GM23338 (cell line): ENCODE results near the gene PRAMEF12. TPM values are rescaled to one million over a fixed set of nuclear protein-coding genes. Genes with fewer than 3 reads are reported as not detected.

Experiments used
- ATAC-seq: fragments of 200-7000 bp; cut with Tn5 transposase; 3 replicates; pipeline ENCODE4 v1.9.1; 2020
- DNase-seq: peaks from one replicate; pipeline ENCODE4 v3.0.0-alpha.2; 2015; ENCODE audit warnings: low spot score
- H2AFZ ChIP-seq: fragments of 200-600 bp; sonication (generic); 2 replicates; pipeline ENCODE4 v1.8.0; 2016; ENCODE audit warnings: antibody characterized with exemption, mild to moderate bottlenecking, moderate library complexity
- H3F3A ChIP-seq: fragments of 200-600 bp; sonication (generic); replicated peaks from 2 replicates; pipeline ENCODE4 v1.8.0; 2017; ENCODE audit warnings: antibody characterized with exemption, mixed run types, low read depth
- H3K27ac ChIP-seq: fragments of 200-600 bp; sonication (generic); 2 replicates; pipeline ENCODE4 v1.6.1; 2016; ENCODE audit warnings: low read depth
- H3K27me3 ChIP-seq: fragments of 200-600 bp; sonication (generic); 2 replicates; pipeline ENCODE4 v1.8.0; 2016; ENCODE audit warnings: mild to moderate bottlenecking, mixed run types, moderate library complexity; ENCODE audit not compliant: insufficient read depth
- H3K36me3 ChIP-seq: fragments of 200-600 bp; sonication (generic); 2 replicates; pipeline ENCODE4 v1.8.0; 2016; ENCODE audit warnings: mild to moderate bottlenecking; ENCODE audit not compliant: insufficient read depth
- H3K4me1 ChIP-seq: fragments of 200-600 bp; sonication (generic); 2 replicates; pipeline ENCODE4 v1.8.0; 2016; ENCODE audit warnings: mild to moderate bottlenecking, moderate library complexity; ENCODE audit not compliant: insufficient read depth
- H3K4me2 ChIP-seq: fragments of 200-600 bp; sonication (generic); 2 replicates; pipeline ENCODE4 v1.7.1; 2017; ENCODE audit warnings: mixed run types
- H3K4me3 ChIP-seq: fragments of 200-600 bp; sonication (generic); 2 replicates; pipeline ENCODE4 v1.6.1; 2016; ENCODE audit warnings: mixed run types
- H3K79me2 ChIP-seq: fragments of 200-600 bp; sonication (generic); replicated peaks from 2 replicates; pipeline ENCODE4 v1.8.0; 2017; ENCODE audit warnings: mild to moderate bottlenecking; ENCODE audit not compliant: insufficient read depth
- H3K9me2 ChIP-seq: fragments of 200-600 bp; sonication (generic); 2 replicates; pipeline ENCODE4 v1.8.0; 2017; ENCODE audit not compliant: insufficient read depth
- H4K20me1 ChIP-seq: fragments of 200-600 bp; sonication (generic); replicated peaks from 2 replicates; pipeline ENCODE4 v1.8.0; 2017; ENCODE audit warnings: mild to moderate bottlenecking; ENCODE audit not compliant: insufficient read depth
- H3K27ac Mint-ChIP-seq: 2 replicates; pipeline ENCODE4 v1.8.0; 2020; ENCODE audit warnings: inconsistent platforms, mild to moderate bottlenecking, moderate library complexity, mixed read lengths
- H3K27me3 Mint-ChIP-seq: 3 replicates; pipeline ENCODE4 v1.8.0; 2022; ENCODE audit warnings: low read depth, mild to moderate bottlenecking, moderate library complexity, mixed read lengths, inconsistent platforms; ENCODE audit not compliant: insufficient read depth, poor library complexity
- H3K36me3 Mint-ChIP-seq: 3 replicates; pipeline ENCODE4 v1.8.0; 2021; ENCODE audit warnings: low read depth, mild to moderate bottlenecking, inconsistent platforms, moderate library complexity, mixed read lengths
- H3K4me1 Mint-ChIP-seq: 3 replicates; pipeline ENCODE4 v1.8.0; 2020; ENCODE audit warnings: mild to moderate bottlenecking, inconsistent platforms, mixed read lengths
- H3K4me3 Mint-ChIP-seq: 3 replicates; pipeline ENCODE4 v1.8.0; 2021; ENCODE audit warnings: moderate library complexity, mild to moderate bottlenecking, inconsistent platforms, mixed read lengths
- H3K9me3 Mint-ChIP-seq: 3 replicates; pipeline ENCODE4 v1.8.0; 2020; ENCODE audit warnings: moderate library complexity, mild to moderate bottlenecking, inconsistent platforms, mixed read lengths
- CREB1 ChIP-seq: fragments of 250-450 bp; sonication (Bioruptor Pico); IDR thresholded peaks from 2 replicates; pipeline ENCODE4 v1.5.0; 2020; ENCODE audit warnings: low read depth, mild to moderate bottlenecking, moderate library complexity
- EZH2 ChIP-seq: fragments of 200-600 bp; sonication (generic); IDR thresholded peaks from one replicate; pipeline ENCODE4 v1.8.0; 2017; ENCODE audit warnings: antibody characterized with exemption, mild to moderate bottlenecking, low read depth; ENCODE audit not compliant: unreplicated experiment
- EZH2phosphoT487 ChIP-seq: fragments of 200-600 bp; sonication (generic); IDR thresholded peaks from one replicate; pipeline ENCODE4 v1.8.1; 2018; ENCODE audit warnings: antibody characterized with exemption; ENCODE audit not compliant: unreplicated experiment
- JUNB ChIP-seq: IDR thresholded peaks from one replicate; pipeline ENCODE4 v1.6.1; 2016; ENCODE audit warnings: antibody characterized with exemption; ENCODE audit not compliant: unreplicated experiment
- NANOG ChIP-seq: IDR thresholded peaks from 2 replicates; pipeline ENCODE4 v1.6.1; 2016; ENCODE audit warnings: antibody characterized with exemption, borderline replicate concordance
- POLR2AphosphoS5 ChIP-seq: IDR thresholded peaks from 2 replicates; pipeline ENCODE4 v1.6.1; 2016; ENCODE audit warnings: antibody characterized with exemption, low read depth
- STAT1 ChIP-seq: IDR thresholded peaks from one replicate; pipeline ENCODE4 v1.6.1; 2016; ENCODE audit warnings: antibody characterized with exemption; ENCODE audit not compliant: unreplicated experiment
- ZNF114 ChIP-seq: fragments of 250-450 bp; sonication (Bioruptor Pico); IDR thresholded peaks from 2 replicates; pipeline ENCODE4 v1.5.0; 2020; ENCODE audit warnings: mild to moderate bottlenecking, moderate library complexity
- ZNF331 ChIP-seq: fragments of 250-450 bp; sonication (Bioruptor Pico); IDR thresholded peaks from 2 replicates; pipeline ENCODE4 v1.5.0; 2020; ENCODE audit warnings: low read depth, mild to moderate bottlenecking, moderate library complexity
- polyA plus RNA-seq: library from polyadenylated mRNA; unstranded; fragments of >200 nt; fragmentation: Nextera tagmentation; extraction: Ambion mirVana; gene quantifications from 2 replicates; pipeline ENCODE4 v1.2.1, GENCODE V29; 2016
- total RNA-seq: library from RNA; depleted of rRNA; stranded (reverse); fragments of >200 nt; shearing (Covaris generic); gene quantifications from 2 replicates; pipeline ENCODE4 v1.2.3, GENCODE V29; 2014
- TF ChIP-seq, protein P1 (sequence below): fragments of 250-450 bp; sonication (Bioruptor Pico); IDR thresholded peaks from 2 replicates; pipeline ENCODE4 v1.5.0; 2020; ENCODE audit warnings: mild to moderate bottlenecking, moderate library complexity
- TF ChIP-seq, protein P2 (sequence below): IDR thresholded peaks from 2 replicates; pipeline ENCODE4 v1.6.1; 2016; ENCODE audit warnings: antibody characterized with exemption
- TF ChIP-seq, protein P3 (sequence below): IDR thresholded peaks from one replicate; pipeline ENCODE4 v1.6.1; 2018; ENCODE audit warnings: antibody characterized with exemption; ENCODE audit not compliant: unreplicated experiment

Gene PRAMEF12
- total and polyA plus RNA-seq, 2 experiments from 2014 or later: not detected

DNA sequence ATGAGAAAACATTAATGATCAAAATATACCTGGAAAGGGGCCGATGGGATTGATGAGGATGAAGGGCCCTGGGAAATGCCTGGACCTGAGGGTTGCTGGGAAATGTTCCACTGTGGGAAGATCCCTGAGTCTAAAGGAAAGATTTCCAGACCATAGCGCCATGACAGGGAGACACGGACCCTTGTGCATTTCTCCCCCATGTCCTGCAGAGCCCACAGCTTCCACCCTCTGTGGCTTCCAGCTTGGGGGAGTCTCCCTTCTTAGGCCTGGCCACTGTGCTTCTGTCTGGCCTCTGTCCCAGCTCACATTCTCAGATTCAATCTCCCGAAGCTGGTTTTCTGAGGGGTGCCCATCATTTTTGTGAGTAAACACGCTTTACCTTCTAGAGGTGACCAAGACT is 1.0 kb upstream of the PRAMEF12 start (continued):
- TF ChIP-seq, protein P1, sequence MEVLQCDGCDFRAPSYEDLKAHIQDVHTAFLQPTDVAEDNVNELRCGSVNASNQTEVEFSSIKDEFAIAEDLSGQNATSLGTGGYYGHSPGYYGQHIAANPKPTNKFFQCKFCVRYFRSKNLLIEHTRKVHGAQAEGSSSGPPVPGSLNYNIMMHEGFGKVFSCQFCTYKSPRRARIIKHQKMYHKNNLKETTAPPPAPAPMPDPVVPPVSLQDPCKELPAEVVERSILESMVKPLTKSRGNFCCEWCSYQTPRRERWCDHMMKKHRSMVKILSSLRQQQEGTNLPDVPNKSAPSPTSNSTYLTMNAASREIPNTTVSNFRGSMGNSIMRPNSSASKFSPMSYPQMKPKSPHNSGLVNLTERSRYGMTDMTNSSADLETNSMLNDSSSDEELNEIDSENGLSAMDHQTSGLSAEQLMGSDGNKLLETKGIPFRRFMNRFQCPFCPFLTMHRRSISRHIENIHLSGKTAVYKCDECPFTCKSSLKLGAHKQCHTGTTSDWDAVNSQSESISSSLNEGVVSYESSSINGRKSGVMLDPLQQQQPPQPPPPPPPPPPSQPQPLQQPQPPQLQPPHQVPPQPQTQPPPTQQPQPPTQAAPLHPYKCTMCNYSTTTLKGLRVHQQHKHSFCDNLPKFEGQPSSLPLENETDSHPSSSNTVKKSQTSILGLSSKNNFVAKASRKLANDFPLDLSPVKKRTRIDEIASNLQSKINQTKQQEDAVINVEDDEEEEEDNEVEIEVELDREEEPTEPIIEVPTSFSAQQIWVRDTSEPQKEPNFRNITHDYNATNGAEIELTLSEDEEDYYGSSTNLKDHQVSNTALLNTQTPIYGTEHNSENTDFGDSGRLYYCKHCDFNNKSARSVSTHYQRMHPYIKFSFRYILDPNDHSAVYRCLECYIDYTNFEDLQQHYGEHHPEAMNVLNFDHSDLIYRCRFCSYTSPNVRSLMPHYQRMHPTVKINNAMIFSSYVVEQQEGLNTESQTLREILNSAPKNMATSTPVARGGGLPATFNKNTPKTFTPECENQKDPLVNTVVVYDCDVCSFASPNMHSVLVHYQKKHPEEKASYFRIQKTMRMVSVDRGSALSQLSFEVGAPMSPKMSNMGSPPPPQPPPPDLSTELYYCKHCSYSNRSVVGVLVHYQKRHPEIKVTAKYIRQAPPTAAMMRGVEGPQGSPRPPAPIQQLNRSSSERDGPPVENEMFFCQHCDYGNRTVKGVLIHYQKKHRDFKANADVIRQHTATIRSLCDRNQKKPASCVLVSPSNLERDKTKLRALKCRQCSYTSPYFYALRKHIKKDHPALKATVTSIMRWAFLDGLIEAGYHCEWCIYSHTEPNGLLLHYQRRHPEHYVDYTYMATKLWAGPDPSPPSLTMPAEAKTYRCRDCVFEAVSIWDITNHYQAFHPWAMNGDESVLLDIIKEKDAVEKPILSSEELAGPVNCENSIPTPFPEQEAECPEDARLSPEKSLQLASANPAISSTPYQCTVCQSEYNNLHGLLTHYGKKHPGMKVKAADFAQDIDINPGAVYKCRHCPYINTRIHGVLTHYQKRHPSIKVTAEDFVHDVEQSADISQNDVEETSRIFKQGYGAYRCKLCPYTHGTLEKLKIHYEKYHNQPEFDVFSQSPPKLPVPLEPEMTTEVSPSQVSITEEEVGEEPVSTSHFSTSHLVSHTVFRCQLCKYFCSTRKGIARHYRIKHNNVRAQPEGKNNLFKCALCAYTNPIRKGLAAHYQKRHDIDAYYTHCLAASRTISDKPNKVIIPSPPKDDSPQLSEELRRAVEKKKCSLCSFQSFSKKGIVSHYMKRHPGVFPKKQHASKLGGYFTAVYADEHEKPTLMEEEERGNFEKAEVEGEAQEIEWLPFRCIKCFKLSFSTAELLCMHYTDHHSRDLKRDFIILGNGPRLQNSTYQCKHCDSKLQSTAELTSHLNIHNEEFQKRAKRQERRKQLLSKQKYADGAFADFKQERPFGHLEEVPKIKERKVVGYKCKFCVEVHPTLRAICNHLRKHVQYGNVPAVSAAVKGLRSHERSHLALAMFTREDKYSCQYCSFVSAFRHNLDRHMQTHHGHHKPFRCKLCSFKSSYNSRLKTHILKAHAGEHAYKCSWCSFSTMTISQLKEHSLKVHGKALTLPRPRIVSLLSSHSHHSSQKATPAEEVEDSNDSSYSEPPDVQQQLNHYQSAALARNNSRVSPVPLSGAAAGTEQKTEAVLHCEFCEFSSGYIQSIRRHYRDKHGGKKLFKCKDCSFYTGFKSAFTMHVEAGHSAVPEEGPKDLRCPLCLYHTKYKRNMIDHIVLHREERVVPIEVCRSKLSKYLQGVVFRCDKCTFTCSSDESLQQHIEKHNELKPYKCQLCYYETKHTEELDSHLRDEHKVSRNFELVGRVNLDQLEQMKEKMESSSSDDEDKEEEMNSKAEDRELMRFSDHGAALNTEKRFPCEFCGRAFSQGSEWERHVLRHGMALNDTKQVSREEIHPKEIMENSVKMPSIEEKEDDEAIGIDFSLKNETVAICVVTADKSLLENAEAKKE (CRISPR knock-in tag): no peak
- TF ChIP-seq EZH2phosphoT487: no peak
- no peak for TF ChIP-seq ZNF331
- TF ChIP-seq CREB1: no peak
- no peak for TF ChIP-seq STAT1
- no peak for TF ChIP-seq POLR2AphosphoS5
- TF ChIP-seq JUNB: no peak
- TF ChIP-seq ZNF114 (CRISPR knock-in tag): no peak
- TF ChIP-seq, protein P2, sequence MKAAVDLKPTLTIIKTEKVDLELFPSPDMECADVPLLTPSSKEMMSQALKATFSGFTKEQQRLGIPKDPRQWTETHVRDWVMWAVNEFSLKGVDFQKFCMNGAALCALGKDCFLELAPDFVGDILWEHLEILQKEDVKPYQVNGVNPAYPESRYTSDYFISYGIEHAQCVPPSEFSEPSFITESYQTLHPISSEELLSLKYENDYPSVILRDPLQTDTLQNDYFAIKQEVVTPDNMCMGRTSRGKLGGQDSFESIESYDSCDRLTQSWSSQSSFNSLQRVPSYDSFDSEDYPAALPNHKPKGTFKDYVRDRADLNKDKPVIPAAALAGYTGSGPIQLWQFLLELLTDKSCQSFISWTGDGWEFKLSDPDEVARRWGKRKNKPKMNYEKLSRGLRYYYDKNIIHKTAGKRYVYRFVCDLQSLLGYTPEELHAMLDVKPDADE: no peak

DNA sequence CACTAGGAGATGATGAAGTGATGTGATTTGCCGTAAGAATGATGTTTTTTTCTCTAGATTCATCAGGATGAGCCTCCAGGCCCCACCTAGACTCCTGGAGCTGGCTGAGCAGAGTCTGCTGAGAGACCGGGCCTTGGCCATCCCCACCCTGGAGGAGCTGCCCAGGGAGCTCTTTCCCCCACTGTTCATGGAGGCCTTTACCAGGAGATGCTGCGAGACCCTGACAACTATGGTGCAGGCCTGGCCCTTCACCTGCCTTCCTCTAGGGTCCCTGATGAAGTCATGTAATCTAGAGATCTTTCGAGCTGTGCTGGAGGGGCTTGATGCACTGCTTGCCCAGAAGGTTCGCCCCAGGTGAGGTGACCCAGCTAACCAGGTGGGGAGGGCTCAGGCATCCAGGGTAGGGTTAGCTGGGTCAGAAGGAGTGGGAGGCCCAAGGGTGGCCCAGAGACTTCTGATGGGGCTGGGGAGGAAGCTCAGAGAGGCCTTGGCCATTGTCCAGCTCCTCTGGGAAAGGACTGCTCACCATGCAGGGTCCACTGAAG is 1.3 kb downstream of the PRAMEF12 start:
- Histone ChIP-seq H3K9me2 (no peaks in the 10 kb centered on the region), H3K27ac (no peak overlapping the region), H3K4me1 (no peaks in the 10 kb centered on the region), H4K20me1 (no peaks in the 10 kb centered on the region), H3K79me2 (no peaks in the 10 kb centered on the region), H3K36me3 (no peaks in the 10 kb centered on the region), H3F3A (no peaks in the 10 kb centered on the region), H3K27me3 (no peaks in the 10 kb centered on the region), H3K4me3 (no peak overlapping the region), H3K4me2 (no peak overlapping the region), H2AFZ (no peak overlapping the region)
- DNase-seq: no peak
- Mint-ChIP-seq H3K27ac (no peak overlapping the region), H3K4me1 (no peaks in the 10 kb centered on the region), H3K9me3 (peaks cover 38% of the 10 kb centered on the region), H3K36me3 (no peaks in the 10 kb centered on the region), H3K27me3 (peaks cover 10% of the 10 kb centered on the region), H3K4me3 (no peak overlapping the region)
- ATAC-seq: no peak
- TF ChIP-seq POLR2AphosphoS5 (no peak), STAT1 (no peak), JUNB (no peak), ZNF114 (CRISPR knock-in tag) (no peak), CREB1 (no peak), EZH2phosphoT487 (no peak), EZH2 (no peak), NANOG (no peak)
- TF ChIP-seq, protein P3, sequence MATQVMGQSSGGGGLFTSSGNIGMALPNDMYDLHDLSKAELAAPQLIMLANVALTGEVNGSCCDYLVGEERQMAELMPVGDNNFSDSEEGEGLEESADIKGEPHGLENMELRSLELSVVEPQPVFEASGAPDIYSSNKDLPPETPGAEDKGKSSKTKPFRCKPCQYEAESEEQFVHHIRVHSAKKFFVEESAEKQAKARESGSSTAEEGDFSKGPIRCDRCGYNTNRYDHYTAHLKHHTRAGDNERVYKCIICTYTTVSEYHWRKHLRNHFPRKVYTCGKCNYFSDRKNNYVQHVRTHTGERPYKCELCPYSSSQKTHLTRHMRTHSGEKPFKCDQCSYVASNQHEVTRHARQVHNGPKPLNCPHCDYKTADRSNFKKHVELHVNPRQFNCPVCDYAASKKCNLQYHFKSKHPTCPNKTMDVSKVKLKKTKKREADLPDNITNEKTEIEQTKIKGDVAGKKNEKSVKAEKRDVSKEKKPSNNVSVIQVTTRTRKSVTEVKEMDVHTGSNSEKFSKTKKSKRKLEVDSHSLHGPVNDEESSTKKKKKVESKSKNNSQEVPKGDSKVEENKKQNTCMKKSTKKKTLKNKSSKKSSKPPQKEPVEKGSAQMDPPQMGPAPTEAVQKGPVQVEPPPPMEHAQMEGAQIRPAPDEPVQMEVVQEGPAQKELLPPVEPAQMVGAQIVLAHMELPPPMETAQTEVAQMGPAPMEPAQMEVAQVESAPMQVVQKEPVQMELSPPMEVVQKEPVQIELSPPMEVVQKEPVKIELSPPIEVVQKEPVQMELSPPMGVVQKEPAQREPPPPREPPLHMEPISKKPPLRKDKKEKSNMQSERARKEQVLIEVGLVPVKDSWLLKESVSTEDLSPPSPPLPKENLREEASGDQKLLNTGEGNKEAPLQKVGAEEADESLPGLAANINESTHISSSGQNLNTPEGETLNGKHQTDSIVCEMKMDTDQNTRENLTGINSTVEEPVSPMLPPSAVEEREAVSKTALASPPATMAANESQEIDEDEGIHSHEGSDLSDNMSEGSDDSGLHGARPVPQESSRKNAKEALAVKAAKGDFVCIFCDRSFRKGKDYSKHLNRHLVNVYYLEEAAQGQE: no peak
- TF ChIP-seq, protein P2: no peak
